ENCODE data around the gene C8G.

The C8G gene

DNA sequence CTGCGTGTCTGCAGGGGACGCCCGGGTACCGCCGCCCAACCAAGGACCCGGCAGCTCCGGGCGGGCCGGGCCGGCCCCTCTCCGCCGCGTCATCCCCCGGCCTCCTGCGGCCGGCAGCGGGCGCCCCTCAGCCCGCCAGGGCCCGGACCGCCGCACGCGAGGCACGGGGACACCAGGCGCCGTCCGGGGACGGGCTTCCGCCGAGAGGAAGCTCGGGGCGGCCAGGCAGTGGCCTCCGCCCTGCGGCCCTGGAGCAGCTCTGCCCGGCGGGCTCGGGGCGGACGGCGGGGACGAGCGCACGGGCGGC, 878 bp upstream of the C8G start:
- Histone ChIP-seq H3K27me3 (ENCODE audit: control insufficient read depth, insufficient read depth, low read length) (no peaks in the 10 kb centered on the region), H3K9me3 (ENCODE audit: control insufficient read depth, insufficient read depth, low read length) (no peaks in the 10 kb centered on the region), H3K9ac (ENCODE audit: low read depth, low read length) (peak overlapping the region; percentile 81), H3K4me3 (ENCODE audit: low read depth, low read length) (peak overlapping the region; percentile 70), H3K4me1 (ENCODE audit: control insufficient read depth, insufficient read depth, low read length) (no peaks in the 10 kb centered on the region), H3K36me3 (ENCODE audit: control insufficient read depth, insufficient read depth, low read length) (peaks cover 36% of the 10 kb centered on the region)

DNA sequence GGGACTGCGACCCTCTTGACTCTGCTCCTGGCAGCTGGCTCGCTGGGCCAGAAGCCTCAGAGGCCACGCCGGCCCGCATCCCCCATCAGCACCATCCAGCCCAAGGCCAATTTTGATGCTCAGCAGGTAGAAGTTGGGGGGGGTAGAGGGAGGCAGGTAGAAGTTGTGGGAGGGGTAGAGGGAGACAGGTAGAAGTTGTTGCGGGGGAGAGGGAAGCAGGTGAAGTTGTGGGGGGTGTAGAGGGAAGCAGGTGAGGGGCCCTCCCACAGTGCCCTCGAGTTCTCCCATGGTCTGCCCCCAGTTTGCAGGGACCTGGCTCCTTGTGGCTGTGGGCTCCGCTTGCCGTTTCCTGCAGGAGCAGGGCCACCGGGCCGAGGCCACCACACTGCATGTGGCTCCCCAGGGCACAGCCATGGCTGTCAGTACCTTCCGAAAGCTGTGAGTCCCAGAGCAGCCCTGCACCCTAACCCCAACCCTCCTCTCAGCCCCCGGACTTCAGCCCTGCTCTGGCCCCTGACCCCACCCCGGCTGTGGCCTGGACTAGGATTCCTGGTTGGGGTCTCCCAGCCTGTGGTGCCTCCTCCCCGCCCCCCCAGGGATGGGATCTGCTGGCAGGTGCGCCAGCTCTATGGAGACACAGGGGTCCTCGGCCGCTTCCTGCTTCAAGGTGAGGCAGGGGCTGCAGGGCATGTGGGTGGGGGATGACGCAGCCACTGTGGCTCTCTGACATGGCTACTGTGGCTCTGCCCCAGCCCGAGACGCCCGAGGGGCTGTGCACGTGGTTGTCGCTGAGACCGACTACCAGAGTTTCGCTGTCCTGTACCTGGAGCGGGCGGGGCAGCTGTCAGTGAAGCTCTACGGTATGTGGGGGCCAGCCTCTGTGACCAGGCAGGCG, 537 bp downstream of the C8G start:
- no peak overlapping the region for H3K4me3 ChIP-seq (ENCODE audit: low read depth, low read length)
- no peaks in the 10 kb centered on the region for H3K9me3 ChIP-seq (ENCODE audit: control insufficient read depth, insufficient read depth, low read length)
- H3K27me3 ChIP-seq (ENCODE audit: control insufficient read depth, insufficient read depth, low read length): no peaks in the 10 kb centered on the region
- H3K36me3 ChIP-seq (ENCODE audit: control insufficient read depth, insufficient read depth, low read length): peaks cover 27% of the 10 kb centered on the region
- H3K4me1 ChIP-seq (ENCODE audit: control insufficient read depth, insufficient read depth, low read length): no peaks in the 10 kb centered on the region
- H3K9ac ChIP-seq (ENCODE audit: low read depth, low read length): no peak overlapping the region

DNA sequence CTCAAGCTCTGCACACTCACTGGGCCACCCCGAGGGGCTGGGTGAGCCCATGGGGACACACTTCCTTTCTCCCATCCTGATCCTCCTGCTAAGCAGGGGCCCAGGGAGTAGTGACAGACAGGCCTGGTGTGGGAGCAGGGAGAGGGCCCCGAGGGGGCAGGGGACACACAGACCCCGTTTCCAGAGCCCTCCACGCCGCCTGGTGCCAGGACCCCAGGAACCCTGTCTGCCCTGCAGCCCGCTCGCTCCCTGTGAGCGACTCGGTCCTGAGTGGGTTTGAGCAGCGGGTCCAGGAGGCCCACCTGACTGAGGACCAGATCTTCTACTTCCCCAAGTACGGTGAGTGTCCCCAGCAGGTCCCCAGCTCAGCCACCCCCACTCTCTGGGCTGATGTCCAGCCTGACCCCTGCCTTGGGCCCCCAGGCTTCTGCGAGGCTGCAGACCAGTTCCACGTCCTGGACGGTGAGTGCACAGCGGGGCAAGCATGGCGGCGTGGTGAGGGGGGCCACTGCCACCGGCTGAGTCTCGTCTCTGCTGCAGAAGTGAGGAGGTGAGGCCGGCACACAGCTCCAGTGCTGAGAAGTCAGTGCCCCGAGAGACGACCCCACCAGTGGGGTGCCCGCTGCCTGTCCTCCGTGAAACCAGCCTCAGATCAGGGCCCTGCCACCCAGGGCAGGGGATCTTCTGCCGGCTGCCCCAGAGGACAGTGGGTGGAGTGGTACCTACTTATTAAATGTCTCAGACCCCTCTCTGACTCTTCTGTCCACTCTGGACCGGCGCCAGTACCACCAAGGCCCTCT, 1.4 kb downstream of the C8G start:
- Histone ChIP-seq H3K36me3 (ENCODE audit: control insufficient read depth, insufficient read depth, low read length) (peaks cover 18% of the 10 kb centered on the region), H3K9ac (ENCODE audit: low read depth, low read length) (no peak overlapping the region), H3K4me3 (ENCODE audit: low read depth, low read length) (no peak overlapping the region), H3K9me3 (ENCODE audit: control insufficient read depth, insufficient read depth, low read length) (no peaks in the 10 kb centered on the region), H3K4me1 (ENCODE audit: control insufficient read depth, insufficient read depth, low read length) (no peaks in the 10 kb centered on the region), H3K27me3 (ENCODE audit: control insufficient read depth, insufficient read depth, low read length) (no peaks in the 10 kb centered on the region)

DNA sequence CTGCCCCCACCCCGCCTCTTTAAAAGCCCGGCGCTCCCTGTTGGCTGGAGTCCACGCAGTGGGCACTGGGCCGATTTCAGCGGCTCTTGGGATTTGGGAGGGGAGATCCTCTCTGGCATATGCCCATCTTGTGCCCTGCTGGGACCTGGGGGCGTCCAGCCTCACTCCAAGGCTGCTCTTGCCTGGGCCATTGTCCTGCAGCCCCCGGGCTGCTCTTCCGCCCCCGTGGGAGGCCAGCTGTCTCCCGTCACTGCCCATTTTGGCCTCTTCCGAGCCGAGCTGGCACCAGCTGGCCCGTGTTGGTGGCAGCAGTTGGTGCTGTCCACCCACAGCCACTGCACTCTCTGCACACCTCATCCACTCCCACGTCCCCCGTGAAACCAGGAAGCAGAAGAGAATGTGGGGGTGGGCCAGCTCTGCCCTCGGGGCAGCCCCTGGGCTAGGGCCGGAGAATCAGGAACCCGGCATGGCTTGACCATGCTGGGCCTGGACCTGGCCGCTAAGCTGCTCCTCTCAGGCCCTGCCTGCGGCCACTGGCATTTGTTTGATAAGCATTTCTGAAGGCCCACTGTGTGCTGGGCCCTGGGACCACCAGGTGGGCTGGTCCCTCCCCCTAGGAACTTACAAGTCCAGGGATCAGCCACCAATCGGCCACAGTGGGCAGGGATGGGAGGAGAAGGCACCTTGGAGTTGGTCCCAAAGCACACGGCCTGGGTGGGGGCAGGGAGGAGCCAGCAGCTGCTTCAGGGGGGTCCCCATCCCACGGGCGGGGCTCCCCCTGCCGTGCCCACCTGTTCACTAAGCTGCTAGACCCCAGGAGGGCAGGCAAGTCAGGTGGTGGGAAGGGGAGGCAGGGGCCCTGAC, 2.2 kb downstream of the C8G start:
- Histone ChIP-seq H3K4me1 (ENCODE audit: control insufficient read depth, insufficient read depth, low read length) (no peaks in the 10 kb centered on the region), H3K9ac (ENCODE audit: low read depth, low read length) (peak overlapping the region; percentile 60)

DNA sequence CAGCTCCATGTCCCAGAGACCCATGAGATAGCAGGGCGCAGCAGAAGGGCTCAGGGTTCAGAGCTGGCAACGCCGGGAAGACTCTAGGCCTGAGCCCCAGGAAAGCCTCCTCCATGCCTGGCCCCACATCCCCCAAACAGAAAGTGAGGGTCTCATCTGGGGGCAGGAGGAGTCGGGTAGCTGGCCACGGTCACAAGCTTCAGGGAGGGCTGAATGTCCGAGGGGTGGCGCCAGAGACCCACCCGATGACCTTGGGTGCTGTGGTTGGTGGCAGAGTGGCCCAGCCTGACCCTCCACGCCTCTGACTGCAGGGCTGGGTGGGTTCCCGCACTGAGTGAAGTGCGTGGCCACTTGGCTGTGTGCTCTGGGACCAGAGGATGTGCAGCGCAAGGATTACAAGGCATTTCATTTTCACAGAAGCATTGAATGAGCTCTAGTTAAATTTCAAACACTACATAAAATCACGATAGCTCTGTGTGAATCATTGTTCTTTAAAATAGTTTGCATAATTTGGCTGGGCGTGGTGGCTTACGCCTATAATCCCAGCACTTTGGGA, 3.0 kb downstream of the C8G start:
- peaks cover 3% of the 10 kb centered on the region for H3K36me3 ChIP-seq (ENCODE audit: control insufficient read depth, insufficient read depth, low read length)
- no peaks in the 10 kb centered on the region for H3K4me1 ChIP-seq (ENCODE audit: control insufficient read depth, insufficient read depth, low read length)
- H3K9me3 ChIP-seq (ENCODE audit: control insufficient read depth, insufficient read depth, low read length): no peaks in the 10 kb centered on the region
- H3K27me3 ChIP-seq (ENCODE audit: control insufficient read depth, insufficient read depth, low read length): no peaks in the 10 kb centered on the region
- H3K4me3 ChIP-seq (ENCODE audit: low read depth, low read length): no peak overlapping the region
- peak overlapping the region; percentile 60 for H3K9ac ChIP-seq (ENCODE audit: low read depth, low read length)

More for the DNA sequence above, 2.2 kb downstream of the C8G start:
- no peaks in the 10 kb centered on the region for H3K9me3 ChIP-seq (ENCODE audit: control insufficient read depth, insufficient read depth, low read length)
- no peaks in the 10 kb centered on the region for H3K27me3 ChIP-seq (ENCODE audit: control insufficient read depth, insufficient read depth, low read length)
- H3K36me3 ChIP-seq (ENCODE audit: control insufficient read depth, insufficient read depth, low read length): peaks cover 11% of the 10 kb centered on the region
- H3K4me3 ChIP-seq (ENCODE audit: low read depth, low read length): no peak overlapping the region

DNA sequence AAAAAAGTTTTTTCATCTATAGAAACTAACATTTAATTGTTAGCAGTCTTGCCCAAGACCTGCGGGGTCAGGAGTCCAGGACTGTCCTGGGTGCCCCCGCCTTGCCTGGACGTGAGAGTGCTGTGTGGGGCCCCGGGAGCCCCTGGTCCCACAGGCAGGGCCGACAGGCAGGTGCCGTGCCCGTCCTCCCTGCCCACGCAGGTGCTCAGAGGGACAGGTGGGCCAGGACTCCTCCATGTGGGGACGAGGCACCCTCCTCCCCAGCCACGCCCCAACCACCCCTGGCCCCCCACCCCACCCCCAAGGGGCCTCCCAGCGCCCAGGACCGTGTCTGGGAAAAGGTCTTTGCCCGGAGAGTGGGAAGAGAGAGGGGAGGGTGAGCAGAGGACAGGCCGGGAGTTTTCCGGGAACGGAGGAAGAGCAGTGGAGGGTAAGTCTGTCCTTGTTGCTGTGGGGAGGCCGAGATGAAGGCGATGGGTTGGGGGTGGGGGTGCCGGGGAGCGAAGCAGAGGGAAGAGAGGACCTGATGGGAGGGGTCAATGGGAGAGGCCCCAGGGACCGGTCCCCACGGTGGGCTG, 4.3 kb downstream of the C8G start:
- H3K36me3 ChIP-seq (ENCODE audit: control insufficient read depth, insufficient read depth, low read length): no peaks in the 10 kb centered on the region
- H3K4me1 ChIP-seq (ENCODE audit: control insufficient read depth, insufficient read depth, low read length): no peaks in the 10 kb centered on the region
- H3K9ac ChIP-seq (ENCODE audit: low read depth, low read length): peak overlapping the region; percentile 70
- H3K27me3 ChIP-seq (ENCODE audit: control insufficient read depth, insufficient read depth, low read length): no peaks in the 10 kb centered on the region
- no peaks in the 10 kb centered on the region for H3K9me3 ChIP-seq (ENCODE audit: control insufficient read depth, insufficient read depth, low read length)
- H3K4me3 ChIP-seq (ENCODE audit: low read depth, low read length): peak overlapping the region; percentile 73

DNA sequence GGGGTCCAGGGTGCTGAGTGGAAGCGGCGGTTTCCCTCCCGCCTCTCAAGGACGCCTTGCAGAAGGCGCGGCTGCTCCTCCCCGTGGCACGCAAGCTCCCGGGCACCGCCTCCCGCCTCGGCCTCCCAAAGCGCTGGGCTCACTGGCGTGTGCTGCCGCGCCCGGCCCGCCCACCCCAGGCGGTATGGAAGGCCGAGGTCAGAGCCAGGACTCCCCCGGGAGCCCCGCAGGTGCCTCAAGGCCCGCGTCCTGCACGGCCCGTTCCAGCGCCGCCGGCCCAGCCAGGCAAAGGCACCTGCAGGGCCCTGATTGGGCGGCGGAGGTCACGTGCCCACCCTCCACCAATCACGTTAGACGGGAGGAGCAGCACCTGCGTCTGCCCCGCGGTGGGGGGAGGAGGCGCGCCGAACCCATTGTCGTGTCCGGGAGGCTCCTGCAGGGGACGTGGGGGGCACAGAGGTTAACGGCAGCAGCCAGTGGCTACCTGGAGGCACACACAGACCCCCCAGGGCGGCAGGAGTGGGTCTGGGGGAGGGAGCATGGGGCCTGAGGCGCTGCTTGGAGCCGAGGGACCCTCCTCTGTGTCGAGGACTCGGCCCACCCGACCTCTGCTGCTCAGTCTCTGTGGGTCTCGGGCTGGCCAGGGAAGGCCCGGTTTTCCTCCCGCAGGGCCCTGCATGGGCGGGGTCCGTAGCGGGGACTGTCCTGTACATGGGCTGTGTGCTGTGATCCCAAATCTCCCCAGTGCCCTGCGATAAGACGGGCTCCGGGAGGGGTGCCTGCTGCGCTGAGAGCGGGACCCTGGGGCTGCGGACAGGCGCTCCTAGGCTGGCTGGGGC, 5.0 kb downstream of the C8G start:
- H3K4me3 ChIP-seq (ENCODE audit: low read depth, low read length): peak overlapping the region; percentile 73
- H3K9ac ChIP-seq (ENCODE audit: low read depth, low read length): peak overlapping the region; percentile 83
- H3K9me3 ChIP-seq (ENCODE audit: control insufficient read depth, insufficient read depth, low read length): no peaks in the 10 kb centered on the region
- H3K4me1 ChIP-seq (ENCODE audit: control insufficient read depth, insufficient read depth, low read length): no peaks in the 10 kb centered on the region
- H3K27me3 ChIP-seq (ENCODE audit: control insufficient read depth, insufficient read depth, low read length): no peaks in the 10 kb centered on the region
- H3K36me3 ChIP-seq (ENCODE audit: control insufficient read depth, insufficient read depth, low read length): no peaks in the 10 kb centered on the region

DNA sequence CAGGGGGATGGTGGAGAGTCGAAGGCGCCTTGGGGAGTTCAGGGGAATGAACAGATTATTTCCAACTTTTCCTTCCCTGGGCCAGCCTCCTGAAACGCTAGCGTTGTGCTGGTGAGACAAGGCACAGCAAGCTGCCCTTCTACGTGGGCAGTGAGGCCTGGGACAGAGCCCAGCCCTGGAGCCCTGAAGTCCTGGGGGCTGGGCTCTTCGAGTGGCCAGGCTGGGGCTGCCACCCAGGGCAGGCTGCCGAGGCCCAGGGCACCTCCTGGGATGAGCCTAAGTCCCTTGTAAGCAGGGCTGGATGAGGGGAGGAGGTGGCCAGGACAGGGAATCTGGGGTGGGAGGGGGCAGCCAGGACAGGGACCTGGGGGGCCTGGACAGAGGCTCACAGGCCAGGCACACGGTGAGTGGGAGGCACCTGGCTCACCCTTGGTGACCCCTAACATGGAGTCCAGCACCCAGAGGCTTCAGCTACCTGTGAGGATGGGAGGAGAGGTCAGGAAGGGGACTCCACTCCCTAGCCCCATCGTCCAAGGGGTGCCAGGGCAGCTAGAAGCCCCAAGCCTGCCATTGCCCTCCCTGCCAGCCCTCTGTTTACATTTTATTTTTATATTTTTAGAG, 5.7 kb downstream of the C8G start:
- peak overlapping the region; percentile 83 for H3K9ac ChIP-seq (ENCODE audit: low read depth, low read length)
- no peaks in the 10 kb centered on the region for H3K9me3 ChIP-seq (ENCODE audit: control insufficient read depth, insufficient read depth, low read length)
- peak overlapping the region; percentile 73 for H3K4me3 ChIP-seq (ENCODE audit: low read depth, low read length)
- no peaks in the 10 kb centered on the region for H3K27me3 ChIP-seq (ENCODE audit: control insufficient read depth, insufficient read depth, low read length)
- H3K36me3 ChIP-seq (ENCODE audit: control insufficient read depth, insufficient read depth, low read length): no peaks in the 10 kb centered on the region
- no peaks in the 10 kb centered on the region for H3K4me1 ChIP-seq (ENCODE audit: control insufficient read depth, insufficient read depth, low read length)

DNA sequence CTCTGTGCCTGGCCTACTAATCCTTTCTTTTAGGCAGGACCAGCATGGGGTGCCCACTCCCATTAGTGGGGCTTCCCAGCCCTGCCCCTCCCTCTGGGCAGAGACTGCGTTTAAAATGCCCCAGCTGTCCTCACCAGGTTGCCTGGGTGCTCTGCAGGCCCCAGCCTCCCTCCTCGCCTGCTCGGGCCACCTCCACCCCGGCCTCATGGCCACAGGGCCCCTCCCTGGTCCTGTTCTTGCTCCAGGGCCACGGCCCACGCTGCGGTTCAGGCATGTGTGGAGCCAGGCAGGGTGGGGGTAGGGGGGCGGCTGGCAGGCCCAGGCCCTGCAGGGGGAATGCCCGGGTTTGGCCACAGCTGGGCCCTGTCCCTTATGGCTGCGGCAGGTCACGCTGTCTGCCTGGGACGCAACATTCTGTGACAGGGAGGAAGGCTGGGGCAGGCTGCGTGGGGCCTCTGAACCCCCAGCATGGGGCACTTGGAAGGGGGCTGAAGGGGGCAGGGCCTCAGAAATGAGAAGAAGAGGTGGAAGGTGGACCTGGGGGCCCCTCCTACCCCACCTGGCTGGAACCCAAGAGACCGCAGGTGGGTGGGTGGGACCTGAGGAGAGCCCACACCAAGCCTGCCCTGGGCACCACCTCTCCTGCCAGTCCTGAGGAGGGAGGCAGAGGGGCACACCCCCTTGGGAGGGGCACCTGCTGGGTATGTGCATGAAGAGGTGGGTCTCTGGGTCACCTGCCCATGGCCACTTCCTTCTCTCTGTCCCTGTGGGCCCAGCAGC, 6.7 kb downstream of the C8G start, which contains the start of gene LCN12:
LCN12 (plus strand) TSS at position 733 of the 780 bp plus-strand sequence. CDS start 55 bp downstream, outside the sequence.
- H3K9me3 ChIP-seq (ENCODE audit: control insufficient read depth, insufficient read depth, low read length): no peaks in the 10 kb centered on the region
- no peaks in the 10 kb centered on the region for H3K4me1 ChIP-seq (ENCODE audit: control insufficient read depth, insufficient read depth, low read length)
- no peaks in the 10 kb centered on the region for H3K36me3 ChIP-seq (ENCODE audit: control insufficient read depth, insufficient read depth, low read length)
- H3K9ac ChIP-seq (ENCODE audit: low read depth, low read length): no peak within 1 kb of the TSS
- no peak within 1 kb of the TSS for H3K4me3 ChIP-seq (ENCODE audit: low read depth, low read length)
- no peaks in the 10 kb centered on the region for H3K27me3 ChIP-seq (ENCODE audit: control insufficient read depth, insufficient read depth, low read length)
